HEK293 (cell line): Measurements from ENCODE around the gene OXSR1.

Source experiments
- CTCF ChIA-PET: fragments of 350-600 bp; formaldehyde crosslinking; extraction: SDS; loops from one replicate; lab custom pipeline; 2021; ENCODE audit warnings: antibody characterized with exemption; lab: Yijun Ruan, JAX
- POLR2A ChIA-PET: fragments of 300-600 bp; formaldehyde crosslinking; extraction: SDS; loops from one replicate; lab custom pipeline; 2020; ENCODE audit warnings: antibody characterized with exemption, inconsistent platforms; lab: Yijun Ruan, JAX
- H3K27ac ChIP-seq: fragments of 200-500 bp; sonication (Bioruptor generic); 2 replicates; pipeline ENCODE4 v1.5.1; 2014; ENCODE audit warnings: low read depth, low read length, control low read depth, inconsistent platforms; ENCODE audit errors: extremely low read depth
- H3K36me3 ChIP-seq, 2 experiments: fragments of 200-500 bp in 1 of 2; sonication (Bioruptor generic) in 1 of 2; 1 replicate in 1 of 2; 2 replicates in 1 of 2; pipeline ENCODE4 v1.5.1; 2014 to 2017; ENCODE audit warnings: inconsistent platforms in 2 of 2, low read length in 2 of 2; ENCODE audit not compliant: control insufficient read depth in 2 of 2, insufficient read depth in 1 of 2
- H3K4me1 ChIP-seq: fragments of 200-500 bp; sonication (Bioruptor generic); 2 replicates; pipeline ENCODE4 v1.5.1; 2014; ENCODE audit warnings: mild to moderate bottlenecking, low read length, inconsistent platforms; ENCODE audit not compliant: control insufficient read depth, insufficient read depth
- H3K4me3 ChIP-seq: 2 replicates; pipeline ENCODE4 v1.5.1; 2011; ENCODE audit warnings: low read depth, mild to moderate bottlenecking, control low read depth, low read length, moderate library complexity
- H3K9me3 ChIP-seq: fragments of 200-500 bp; sonication (Bioruptor generic); 2 replicates; pipeline ENCODE4 v1.5.1; 2014; ENCODE audit warnings: low read depth, low read length, inconsistent platforms; ENCODE audit not compliant: control insufficient read depth, insufficient read depth
- BCL11A ChIP-seq: fragments of 450-650 bp; formaldehyde crosslinking; IDR thresholded peaks from 2 replicates; pipeline ENCODE4 v1.5.1; 2016; ENCODE audit warnings: low read depth, missing biosample characterization, missing genetic modification characterization
- MZF1 ChIP-seq: fragments of 450-650 bp; formaldehyde crosslinking; IDR thresholded peaks from 2 replicates; pipeline ENCODE4 v1.5.1; 2017; ENCODE audit warnings: missing biosample characterization, missing genetic modification characterization, borderline replicate concordance
- PBX3 ChIP-seq: sonication (generic); formaldehyde crosslinking; IDR thresholded peaks from 2 replicates; pipeline ENCODE4 v1.8.1; 2022; ENCODE audit warnings: mild to moderate bottlenecking, moderate library complexity, missing genetic modification reagents
- PRDM1 ChIP-seq: fragments of 450-650 bp; formaldehyde crosslinking; IDR thresholded peaks from 2 replicates; pipeline ENCODE4; 2016; ENCODE audit warnings: missing biosample characterization, missing genetic modification characterization
- SCRT2 ChIP-seq: fragments of 450-650 bp; formaldehyde crosslinking; IDR thresholded peaks from 2 replicates; pipeline ENCODE4 v1.5.1; 2016; ENCODE audit warnings: missing biosample characterization, missing genetic modification characterization
- ZBTB1 ChIP-seq: fragments of 450-650 bp; formaldehyde crosslinking; IDR thresholded peaks from 2 replicates; pipeline ENCODE4 v1.5.1; 2016; ENCODE audit warnings: missing biosample characterization, missing genetic modification characterization
- ZBTB48 ChIP-seq: fragments of 450-650 bp; formaldehyde crosslinking; IDR thresholded peaks from 2 replicates; pipeline ENCODE4 v1.5.1; 2016; ENCODE audit warnings: missing biosample characterization, missing genetic modification characterization
- ZBTB7A ChIP-seq: fragments of 450-650 bp; formaldehyde crosslinking; IDR thresholded peaks from 2 replicates; pipeline ENCODE4 v1.5.1; 2016; ENCODE audit warnings: low read depth, missing biosample characterization, missing genetic modification characterization
- ZFP3 ChIP-seq: fragments of 450-650 bp; formaldehyde crosslinking; IDR thresholded peaks from 2 replicates; pipeline ENCODE4 v1.5.1; 2016; ENCODE audit warnings: low read depth, missing biosample characterization, missing genetic modification characterization
- ZNF140 ChIP-seq: fragments of 450-650 bp; formaldehyde crosslinking; IDR thresholded peaks from 2 replicates; pipeline ENCODE4 v1.5.1; 2016; ENCODE audit warnings: missing biosample characterization, missing genetic modification characterization
- ZNF19 ChIP-seq: fragments of 450-650 bp; formaldehyde crosslinking; IDR thresholded peaks from 2 replicates; pipeline ENCODE4; 2016; ENCODE audit warnings: missing biosample characterization, missing genetic modification characterization, low read depth
- ZNF248 ChIP-seq: fragments of 450-650 bp; formaldehyde crosslinking; IDR thresholded peaks from 2 replicates; pipeline ENCODE4 v1.5.1; 2017; ENCODE audit warnings: missing biosample characterization, missing genetic modification characterization
- ZNF274 ChIP-seq, 2 experiments: fragments of 200-500 bp in 1 of 2; fragments of 450-650 bp in 1 of 2; sonication (Bioruptor generic) in 1 of 2; formaldehyde crosslinking in 1 of 2; IDR thresholded peaks; 2 replicates each; pipeline versions ENCODE4 v1.5.1 to v1.6.1; 2014 to 2016; ENCODE audit warnings: borderline replicate concordance in 1 of 2, inconsistent platforms in 1 of 2, low read length in 1 of 2, missing biosample characterization in 1 of 2, missing genetic modification characterization in 1 of 2
- ZNF292 ChIP-seq: fragments of 450-650 bp; formaldehyde crosslinking; IDR thresholded peaks from 2 replicates; pipeline ENCODE4 v1.5.1; 2016; ENCODE audit warnings: low read depth, missing biosample characterization, missing genetic modification characterization, borderline replicate concordance
- ZNF544 ChIP-seq: fragments of 450-650 bp; formaldehyde crosslinking; IDR thresholded peaks from 2 replicates; pipeline ENCODE4 v1.5.0; 2017; ENCODE audit warnings: missing biosample characterization, missing genetic modification characterization
- ZNF548 ChIP-seq: fragments of 450-650 bp; formaldehyde crosslinking; IDR thresholded peaks from 2 replicates; pipeline ENCODE4 v1.5.1; 2016; ENCODE audit warnings: missing biosample characterization, missing genetic modification characterization
- ZNF571 ChIP-seq: fragments of 450-650 bp; formaldehyde crosslinking; IDR thresholded peaks from 2 replicates; pipeline ENCODE4 v1.5.0; 2017; ENCODE audit warnings: missing biosample characterization, missing genetic modification characterization
- ZNF792 ChIP-seq: fragments of 450-650 bp; formaldehyde crosslinking; IDR thresholded peaks from 2 replicates; pipeline ENCODE4 v1.5.1; 2016; ENCODE audit warnings: missing biosample characterization, missing genetic modification characterization
- ZSCAN16 ChIP-seq: fragments of 450-650 bp; formaldehyde crosslinking; IDR thresholded peaks from 2 replicates; pipeline ENCODE4 v1.5.1; 2016; ENCODE audit warnings: missing biosample characterization, missing genetic modification characterization
- ZSCAN23 ChIP-seq: fragments of 450-650 bp; formaldehyde crosslinking; IDR thresholded peaks from 2 replicates; pipeline ENCODE4 v1.5.1; 2016; ENCODE audit warnings: missing biosample characterization, missing genetic modification characterization
- TF ChIP-seq, protein P1 (sequence below): fragments of 450-650 bp; formaldehyde crosslinking; IDR thresholded peaks from 2 replicates; pipeline ENCODE4 v1.5.1; 2016; ENCODE audit warnings: missing biosample characterization, missing genetic modification characterization
- TF ChIP-seq, protein P2 (sequence below): fragments of 450-650 bp; formaldehyde crosslinking; IDR thresholded peaks from 2 replicates; pipeline ENCODE4; 2016; ENCODE audit warnings: missing biosample characterization, missing genetic modification characterization

Gene OXSR1

DNA sequence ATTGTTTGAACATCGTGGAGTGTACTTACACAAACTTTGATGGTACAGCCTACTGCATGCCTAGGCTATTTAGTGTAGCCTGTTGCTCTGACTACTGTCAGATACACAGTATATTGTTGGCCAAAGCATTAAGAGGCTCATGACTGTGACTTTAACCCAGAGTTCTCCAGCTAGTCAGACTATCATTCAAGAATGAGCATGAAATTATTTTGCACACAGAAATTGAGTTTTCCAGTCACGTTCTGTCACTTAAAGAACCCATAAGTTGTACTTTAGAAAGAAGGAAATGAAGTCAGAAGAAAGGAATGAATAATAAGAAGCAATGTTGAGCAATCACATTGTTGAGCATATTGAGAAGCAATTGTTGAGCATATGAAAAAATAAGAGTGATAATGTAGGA lies 62.7 kb downstream of the OXSR1 start:
- H3K27ac ChIP-seq: no peak overlapping the region
- peaks cover 3 to 63% of the 10 kb centered on the region in 2 experiments for H3K36me3 ChIP-seq
- no peak for TF ChIP-seq PBX3 (CRISPR knock-in tag)
- peak; percentile 62 for TF ChIP-seq SCRT2
- TF ChIP-seq ZBTB7A: no peak
- ChIA-PET POLR2A (no interaction called here), CTCF (no interaction called here)
- no peaks in the 10 kb centered on the region for H3K9me3 ChIP-seq
- H3K4me3 ChIP-seq: no peak overlapping the region
- H3K4me1 ChIP-seq: no peaks in the 10 kb centered on the region

GRCh38 chr3:38229036-38229435 lies 63.7 kb downstream of the OXSR1 start:
- peaks cover 3 to 59% of the 10 kb centered on the region in 2 experiments; a peak in 2 of 3 replicates for H3K36me3 ChIP-seq

DNA sequence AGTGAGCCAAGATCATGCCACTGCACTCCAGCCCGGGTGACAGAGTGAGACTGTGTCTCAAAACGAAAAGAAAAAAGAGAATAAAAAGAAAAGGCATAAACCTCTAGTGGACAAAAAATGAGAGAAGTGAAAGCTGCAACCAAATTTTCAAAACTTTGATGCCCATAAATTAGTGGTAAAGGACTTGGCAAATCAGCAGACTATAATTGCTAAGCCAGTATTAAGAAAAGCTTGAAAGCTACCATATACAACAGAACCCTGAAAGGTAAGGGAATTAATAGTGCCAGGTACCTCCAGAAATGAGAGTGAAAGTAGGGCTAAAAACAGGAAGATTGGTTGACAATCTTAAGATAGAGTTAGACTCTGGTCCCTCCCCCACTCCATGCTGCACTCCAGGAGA lies 67.4 kb downstream of the OXSR1 start:
- POLR2A ChIA-PET: no interaction called here
- no peaks in the 10 kb centered on the region for H3K9me3 ChIP-seq
- no peak overlapping the region for H3K27ac ChIP-seq
- no peak for TF ChIP-seq ZNF548 (tag by site-specific recombination)
- TF ChIP-seq ZFP3: no peak
- no peak for TF ChIP-seq ZNF571
- no peak for TF ChIP-seq MZF1 (tag by site-specific recombination)
- no peak for TF ChIP-seq ZNF19
- TF ChIP-seq ZSCAN16 (tag by site-specific recombination): no peak
- no peak for TF ChIP-seq ZNF248 (tag by site-specific recombination)
- no peak for TF ChIP-seq ZNF292
- no peak for TF ChIP-seq ZSCAN23 (tag by site-specific recombination)
- no peak for TF ChIP-seq ZNF544 (tag by site-specific recombination)
- no peak for TF ChIP-seq BCL11A (tag by site-specific recombination)
- no peak for TF ChIP-seq ZNF274 (IDR thresholded peaks at IDR 0.05; ENCODE audit: low read length)
- no peak for TF ChIP-seq ZNF274 (tag by site-specific recombination; IDR thresholded peaks at IDR 0.05; ENCODE audit: borderline replicate concordance)
- TF ChIP-seq, protein P1, sequence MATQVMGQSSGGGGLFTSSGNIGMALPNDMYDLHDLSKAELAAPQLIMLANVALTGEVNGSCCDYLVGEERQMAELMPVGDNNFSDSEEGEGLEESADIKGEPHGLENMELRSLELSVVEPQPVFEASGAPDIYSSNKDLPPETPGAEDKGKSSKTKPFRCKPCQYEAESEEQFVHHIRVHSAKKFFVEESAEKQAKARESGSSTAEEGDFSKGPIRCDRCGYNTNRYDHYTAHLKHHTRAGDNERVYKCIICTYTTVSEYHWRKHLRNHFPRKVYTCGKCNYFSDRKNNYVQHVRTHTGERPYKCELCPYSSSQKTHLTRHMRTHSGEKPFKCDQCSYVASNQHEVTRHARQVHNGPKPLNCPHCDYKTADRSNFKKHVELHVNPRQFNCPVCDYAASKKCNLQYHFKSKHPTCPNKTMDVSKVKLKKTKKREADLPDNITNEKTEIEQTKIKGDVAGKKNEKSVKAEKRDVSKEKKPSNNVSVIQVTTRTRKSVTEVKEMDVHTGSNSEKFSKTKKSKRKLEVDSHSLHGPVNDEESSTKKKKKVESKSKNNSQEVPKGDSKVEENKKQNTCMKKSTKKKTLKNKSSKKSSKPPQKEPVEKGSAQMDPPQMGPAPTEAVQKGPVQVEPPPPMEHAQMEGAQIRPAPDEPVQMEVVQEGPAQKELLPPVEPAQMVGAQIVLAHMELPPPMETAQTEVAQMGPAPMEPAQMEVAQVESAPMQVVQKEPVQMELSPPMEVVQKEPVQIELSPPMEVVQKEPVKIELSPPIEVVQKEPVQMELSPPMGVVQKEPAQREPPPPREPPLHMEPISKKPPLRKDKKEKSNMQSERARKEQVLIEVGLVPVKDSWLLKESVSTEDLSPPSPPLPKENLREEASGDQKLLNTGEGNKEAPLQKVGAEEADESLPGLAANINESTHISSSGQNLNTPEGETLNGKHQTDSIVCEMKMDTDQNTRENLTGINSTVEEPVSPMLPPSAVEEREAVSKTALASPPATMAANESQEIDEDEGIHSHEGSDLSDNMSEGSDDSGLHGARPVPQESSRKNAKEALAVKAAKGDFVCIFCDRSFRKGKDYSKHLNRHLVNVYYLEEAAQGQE (tag by site-specific recombination): no peak
- TF ChIP-seq ZNF792 (tag by site-specific recombination): no peak
- no peak overlapping the region for H3K4me3 ChIP-seq
- H3K4me1 ChIP-seq: no peaks in the 10 kb centered on the region
- CTCF ChIA-PET: no interaction called here
- H3K36me3 ChIP-seq: peaks cover 0 to 54% of the 10 kb centered on the region in 2 experiments; a peak in 1 of 3 replicates

More at GRCh38 chr3:38229036-38229435, 63.7 kb downstream of the OXSR1 start:
- no peaks in the 10 kb centered on the region for H3K4me1 ChIP-seq
- no peak overlapping the region for H3K27ac ChIP-seq
- ChIA-PET POLR2A (no interaction called here), CTCF (interaction anchor here (0.6 kb wide), 1 partner anchor 96 kb away, joined by 3 read pairs; no protein-coding TSS in a partner anchor)
- TF ChIP-seq PRDM1 (tag by site-specific recombination): no peak
- no peak for TF ChIP-seq ZNF140 (tag by site-specific recombination)
- TF ChIP-seq, protein P2, sequence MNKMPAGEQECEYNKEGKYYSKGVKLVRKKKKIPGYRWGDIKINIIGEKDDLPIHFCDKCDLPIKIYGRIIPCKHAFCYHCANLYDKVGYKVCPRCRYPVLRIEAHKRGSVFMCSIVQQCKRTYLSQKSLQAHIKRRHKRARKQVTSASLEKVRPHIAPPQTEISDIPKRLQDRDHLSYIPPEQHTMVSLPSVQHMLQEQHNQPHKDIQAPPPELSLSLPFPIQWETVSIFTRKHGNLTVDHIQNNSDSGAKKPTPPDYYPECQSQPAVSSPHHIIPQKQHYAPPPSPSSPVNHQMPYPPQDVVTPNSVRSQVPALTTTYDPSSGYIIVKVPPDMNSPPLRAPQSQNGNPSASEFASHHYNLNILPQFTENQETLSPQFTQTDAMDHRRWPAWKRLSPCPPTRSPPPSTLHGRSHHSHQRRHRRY: no peak
- TF ChIP-seq ZBTB1 (tag by site-specific recombination): no peak
- TF ChIP-seq ZBTB48 (tag by site-specific recombination): no peak
- TF ChIP-seq ZNF544 (tag by site-specific recombination): no peak
- no peak for TF ChIP-seq SCRT2
- H3K9me3 ChIP-seq: no peaks in the 10 kb centered on the region
- H3K4me3 ChIP-seq: no peak overlapping the region
